H1 (cell line): Measurements from ENCODE around the gene SYT15B. TPM values are rescaled to one million over a fixed set of nuclear protein-coding genes. Genes with fewer than 3 reads are reported as not detected.
"Not testable (repeated sequence)": the region's sequence is repeated elsewhere in the genome, so short reads cannot be mapped to it uniquely, and the experiment has no call there.

Experiments used
- CTCF ChIA-PET: fragments of 300-600 bp; sonication (Branson Sonifier 250); formaldehyde crosslinking; loops from one replicate; lab custom pipeline; 2021; ENCODE audit not compliant: partially characterized antibody; lab: Charles Lee
- POLR2A ChIA-PET: fragments of 300-600 bp; sonication (Branson Sonifier 250); formaldehyde crosslinking; loops from one replicate; lab custom pipeline; 2021; ENCODE audit warnings: inconsistent platforms; ENCODE audit not compliant: partially characterized antibody; lab: Charles Lee
- DNase-seq, 2 experiments: peaks; one replicate each; pipeline versions ENCODE4 v3.0.0 to v3.0.0-alpha.2; 2010 to 2022; ENCODE audit warnings: low spot score in 2 of 2, low read depth in 1 of 2, mixed read lengths in 1 of 2
- FAIRE-seq: peaks from 2 replicates; lab custom pipeline; 2011; peaks lifted over from hg19 to GRCh38; lab: Jason Lieb, UNC
- H2AFZ ChIP-seq: 2 replicates; pipeline ENCODE4 v1.8.1; 2012; ENCODE audit warnings: low read length, inconsistent platforms
- H2AK5ac ChIP-seq: 2 replicates; pipeline ENCODE4 v1.6.1; 2013; ENCODE audit warnings: low read depth, low read length
- H2BK120ac ChIP-seq: replicated peaks from 2 replicates; pipeline ENCODE3; 2013; ENCODE audit warnings: low read depth, low read length, inconsistent platforms
- H2BK12ac ChIP-seq: 2 replicates; pipeline ENCODE4 v1.6.1; 2013; ENCODE audit warnings: low read depth, low read length
- H2BK15ac ChIP-seq: 2 replicates; pipeline ENCODE4 v1.6.1; 2013; ENCODE audit warnings: low read length
- H2BK20ac ChIP-seq: 2 replicates; pipeline ENCODE4 v1.6.1; 2013; ENCODE audit warnings: low read length
- H2BK5ac ChIP-seq: 2 replicates; pipeline ENCODE4 v1.6.1; 2013; ENCODE audit warnings: low read depth, low read length
- H3K14ac ChIP-seq: 2 replicates; pipeline ENCODE4 v1.6.1; 2013; ENCODE audit warnings: inconsistent platforms; ENCODE audit not compliant: insufficient read length
- H3K18ac ChIP-seq: 2 replicates; pipeline ENCODE4 v1.6.1; 2013; ENCODE audit warnings: low read length; ENCODE audit errors: extremely low read depth
- H3K23ac ChIP-seq: 2 replicates; pipeline ENCODE4 v1.6.1; 2013; ENCODE audit warnings: inconsistent platforms; ENCODE audit not compliant: insufficient read length
- H3K23me2 ChIP-seq: 2 replicates; pipeline ENCODE4 v1.6.1; 2013; ENCODE audit warnings: low read depth, low read length
- H3K27ac ChIP-seq: 2 replicates; pipeline ENCODE4 v1.6.1; 2011; ENCODE audit warnings: low read depth, low read length, inconsistent platforms
- H3K27me3 ChIP-seq, 4 experiments: replicated peaks in 1 of 4; 1 replicate in 1 of 4; 2 replicates in 3 of 4; pipeline versions ENCODE4 v1.6.1 to v1.8.1; 2011 to 2013; ENCODE audit warnings: low read length in 3 of 4, mild to moderate bottlenecking in 3 of 4, inconsistent platforms in 2 of 4, mixed read lengths in 2 of 4, moderate library complexity in 1 of 4; ENCODE audit not compliant: control insufficient read depth in 3 of 4, insufficient read depth in 3 of 4; ENCODE audit errors: extremely low read depth in 1 of 4
- H3K36me3 ChIP-seq, 4 experiments: 2 replicates each; pipeline versions ENCODE4 v1.6.1 to v1.8.1; 2011 to 2013; ENCODE audit warnings: mild to moderate bottlenecking in 4 of 4, low read length in 3 of 4, moderate library complexity in 2 of 4, control low read depth in 1 of 4, inconsistent platforms in 1 of 4; ENCODE audit not compliant: insufficient read depth in 4 of 4, control insufficient read depth in 2 of 4
- H3K4ac ChIP-seq: replicated peaks from 2 replicates; pipeline ENCODE3; 2013; ENCODE audit warnings: low read length, low read depth, mixed read lengths, inconsistent platforms; ENCODE audit not compliant: insufficient read length
- H3K4me1 ChIP-seq, 4 experiments: replicated peaks in 1 of 4; 1 replicate in 1 of 4; 2 replicates in 3 of 4; pipeline versions ENCODE4 v1.6.1 to v1.8.1; 2011 to 2013; ENCODE audit warnings: low read length in 3 of 4, inconsistent platforms in 2 of 4, mixed read lengths in 1 of 4; ENCODE audit not compliant: insufficient read depth in 4 of 4, control insufficient read depth in 3 of 4
- H3K4me2 ChIP-seq, 2 experiments: 2 replicates each; pipeline versions ENCODE4 v1.6.1 to v1.8.1; 2011 to 2013; ENCODE audit warnings: low read depth in 2 of 2, low read length in 2 of 2, control low read depth in 1 of 2, inconsistent platforms in 1 of 2, mild to moderate bottlenecking in 1 of 2; ENCODE audit not compliant: insufficient read depth in 1 of 2
- H3K4me3 ChIP-seq, 4 experiments: fragments of 200-600, 300-600 bp in 1 of 4; sonication (generic), shearing (Covaris generic), sonication (Bioruptor Twin) in 1 of 4; 2 replicates each; pipeline versions ENCODE4 v1.5.1 to v1.8.1; 2011 to 2016; ENCODE audit warnings: low read length in 4 of 4, low read depth in 3 of 4, control low read depth in 2 of 4, inconsistent platforms in 2 of 4, mild to moderate bottlenecking in 2 of 4, mixed read lengths in 1 of 4, moderate library complexity in 1 of 4; ENCODE audit not compliant: insufficient read depth in 2 of 4; ENCODE audit errors: extremely low read depth in 1 of 4
- H3K56ac ChIP-seq: replicated peaks from 2 replicates; pipeline ENCODE3; 2013; ENCODE audit warnings: low read depth, mild to moderate bottlenecking, mixed read lengths, low read length, inconsistent platforms; ENCODE audit not compliant: insufficient read length
- H3K79me1 ChIP-seq: 2 replicates; pipeline ENCODE4 v1.6.1; 2013; ENCODE audit warnings: low read depth, low read length, control low read depth
- H3K79me2 ChIP-seq, 2 experiments: 2 replicates each; pipeline versions ENCODE4 v1.6.1 to v1.8.1; 2012 to 2013; ENCODE audit warnings: low read length in 2 of 2, mild to moderate bottlenecking in 2 of 2, inconsistent platforms in 1 of 2; ENCODE audit not compliant: insufficient read depth in 2 of 2, control insufficient read depth in 1 of 2
- H3K9ac ChIP-seq, 4 experiments: replicated peaks in 1 of 4; 1 replicate in 1 of 4; 2 replicates in 3 of 4; pipeline versions ENCODE4 v1.6.1 to v1.8.1; 2011 to 2013; ENCODE audit warnings: low read depth in 3 of 4, low read length in 3 of 4, control low read depth in 2 of 4, mild to moderate bottlenecking in 2 of 4, moderate library complexity in 2 of 4, inconsistent platforms in 1 of 4; ENCODE audit errors: extremely low read depth in 1 of 4
- H3K9me3 ChIP-seq, 2 experiments: 2 replicates each; pipeline versions ENCODE4 v1.6.1 to v1.8.1; 2012 to 2013; ENCODE audit warnings: mild to moderate bottlenecking in 2 of 2, moderate library complexity in 2 of 2, control low read depth in 1 of 2, inconsistent platforms in 1 of 2, low read depth in 1 of 2, low read length in 1 of 2, mixed read lengths in 1 of 2; ENCODE audit not compliant: insufficient read depth in 2 of 2
- H4K20me1 ChIP-seq, 2 experiments: replicated peaks in 1 of 2; 2 replicates each; pipeline versions ENCODE3 to v1.8.1; 2011 to 2013; ENCODE audit warnings: inconsistent platforms in 2 of 2, low read length in 2 of 2, mild to moderate bottlenecking in 1 of 2; ENCODE audit not compliant: insufficient read depth in 2 of 2, control insufficient read depth in 1 of 2
- H4K5ac ChIP-seq: 2 replicates; pipeline ENCODE4 v1.6.1; 2013; ENCODE audit warnings: low read length, low read depth, mixed read lengths, inconsistent platforms; ENCODE audit not compliant: insufficient read length
- H4K8ac ChIP-seq: 2 replicates; pipeline ENCODE4 v1.8.0; 2013; ENCODE audit warnings: mild to moderate bottlenecking, moderate library complexity, low read length, inconsistent platforms; ENCODE audit not compliant: insufficient read depth; ENCODE audit errors: extremely low read depth
- H4K91ac ChIP-seq: replicated peaks from 2 replicates; pipeline ENCODE3; 2013; ENCODE audit warnings: low read length, mixed read lengths, inconsistent platforms; ENCODE audit not compliant: insufficient read length
- WGBS, 2 experiments: shearing (Covaris generic) in 1 of 2; methylation state at CpG; one replicate each; pipeline versions ENCODE4 v1.1.6 to v1.1.7; 2013 to 2015; ENCODE audit warnings: low lambda C conversion rate in 2 of 2, mixed read lengths in 2 of 2, inconsistent platforms in 1 of 2, low coverage in 1 of 2, missing lambda C conversion rate in 1 of 2; ENCODE audit not compliant: insufficient replicate concordance in 2 of 2, insufficient coverage in 1 of 2, insufficient read length in 1 of 2; ENCODE audit errors: extremely low coverage in 1 of 2, missing lambda C conversion rate in 1 of 2; 5-methylcytosine and 5-hydroxymethylcytosine counted together
- polyA plus RNA-seq, 7 experiments: library from polyadenylated mRNA; depleted of rRNA in 3 of 7; stranded (reverse) in 5 of 7; unstranded in 2 of 7; fragments of >200 nt in 5 of 7; fragments of 200-250 nt in 2 of 7; gene quantifications; 1 replicate in 5 of 7; 2 replicates in 1 of 7; 4 replicates in 1 of 7; pipeline versions ENCODE4 v1.2.1 to v1.2.3, GENCODE V29; 2011 to 2013; ENCODE audit warnings: missing spikeins in 2 of 7, mixed read lengths in 2 of 7
- total RNA-seq: library from RNA; stranded (reverse); fragmentation: NEBNext Ultra II Directional; extraction: Animal tissue kit (Norgen Biotek cat#: 25700); gene quantifications from 2 replicates; pipeline ENCODE4 v1.2.1, GENCODE V29; 2021

SYT15B gene
- total and polyA plus RNA-seq, 2 of the 8 experiments (the other 6 are each of a cell fraction or from before 2014, with no cell fraction given) = 0.17 TPM; not detected in 1

- H3K14ac ChIP-seq, H3K18ac ChIP-seq, H4K8ac ChIP-seq, H3K4me2 ChIP-seq, H3K36me3 ChIP-seq, H3K4ac ChIP-seq, DNase-seq, H3K27me3 ChIP-seq, H3K23me2 ChIP-seq, H2BK15ac ChIP-seq, H2BK20ac ChIP-seq, CTCF ChIA-PET, POLR2A ChIA-PET, H2AK5ac ChIP-seq, H4K91ac ChIP-seq, H3K27ac ChIP-seq, H4K20me1 ChIP-seq, H4K5ac ChIP-seq, H3K56ac ChIP-seq, H3K9ac ChIP-seq, H2BK5ac ChIP-seq, H2BK120ac ChIP-seq, H3K79me1 ChIP-seq, H3K79me2 ChIP-seq, H3K4me3 ChIP-seq, H3K23ac ChIP-seq, H2AFZ ChIP-seq, FAIRE-seq, H3K4me1 ChIP-seq, H3K9me3 ChIP-seq, H2BK12ac ChIP-seq: not testable (repeated sequence)
- no CpG with 5 or more reads among the region's 6 CpGs for WGBS, 2 experiments
Observed at GRCh38 chr10:47725740-47726139, 37.7 kb downstream of the SYT15B start.

- POLR2A ChIA-PET, H2BK5ac ChIP-seq, H3K4me2 ChIP-seq, H3K36me3 ChIP-seq, H2BK120ac ChIP-seq, H2AFZ ChIP-seq, H3K18ac ChIP-seq, H3K56ac ChIP-seq, H2AK5ac ChIP-seq, H3K4me3 ChIP-seq, H3K23ac ChIP-seq, H4K5ac ChIP-seq, H4K91ac ChIP-seq, H2BK20ac ChIP-seq, H3K23me2 ChIP-seq, H4K8ac ChIP-seq, H2BK15ac ChIP-seq, DNase-seq, H3K9me3 ChIP-seq, H3K4ac ChIP-seq, H3K27me3 ChIP-seq, FAIRE-seq, H2BK12ac ChIP-seq, H3K79me1 ChIP-seq, H3K27ac ChIP-seq, H3K9ac ChIP-seq, H4K20me1 ChIP-seq, CTCF ChIA-PET, H3K79me2 ChIP-seq, H3K14ac ChIP-seq, H3K4me1 ChIP-seq: not testable (repeated sequence)
- no CpG with 5 or more reads among the region's 3 CpGs for WGBS, 2 experiments
Observed at GRCh38 chr10:47725047-47725446, 38.3 kb downstream of the SYT15B start.
